Measurements from ENCODE around the gene MAB21L4. TPM values are rescaled to one million over a fixed set of nuclear protein-coding genes. Genes with fewer than 3 reads are reported as not detected.

Gene MAB21L4
- total RNA-seq, 4 donors from 2014 or later: 41.3 to 121 (median 69.1) TPM

GRCh38 chr2:240917684-240918257, 21.8 kb upstream of the MAB21L4 start:
- DNase-seq (ENCODE audit: low spot score in 2 of 2): peak in 1 of 2 donors; percentile 87
- no peak overlapping the region for H3K4me3 ChIP-seq (ENCODE audit: low read depth, poor library complexity, severe bottlenecking)
- 64 to 70% methylated on average over 7 to 9 of the region's 10 CpGs for WGBS, 2 donors
- intact Hi-C loops (cut with DNase I; ENCODE audit: low total_unique reads): no loop called here
- TF ChIP-seq POLR2A (IDR thresholded peaks at IDR 0.05) (no peak), CTCF (IDR thresholded peaks at IDR 0.05) (no peak)

GRCh38 chr2:240917009-240917683, 21.2 kb upstream of the MAB21L4 start:
- 77 to 81% methylated on average over 10 to 14 of the region's 20 CpGs for WGBS, 2 donors
- TF ChIP-seq POLR2A (IDR thresholded peaks at IDR 0.05) (no peak), CTCF (IDR thresholded peaks at IDR 0.05) (no peak)
- DNase-seq (ENCODE audit: low spot score in 2 of 2): peak in 1 of 2 donors; percentile 85
- H3K4me3 ChIP-seq (ENCODE audit: low read depth, poor library complexity, severe bottlenecking): no peak overlapping the region
- intact Hi-C loops (cut with DNase I; ENCODE audit: low total_unique reads): no loop called here

GRCh38 chr2:240916571-240917008, 20.6 kb upstream of the MAB21L4 start:
- H3K4me3 ChIP-seq (ENCODE audit: low read depth, poor library complexity, severe bottlenecking): no peak overlapping the region
- 4% methylated on average over 20 of the region's 24 CpGs for WGBS, 2 donors
- peak; percentile 54 to 95 for DNase-seq (ENCODE audit: low spot score in 2 of 2)
- intact Hi-C loops (cut with DNase I; ENCODE audit: low total_unique reads): no loop called here
- TF ChIP-seq CTCF (IDR thresholded peaks at IDR 0.05) (no peak), POLR2A (IDR thresholded peaks at IDR 0.05) (no peak)

GRCh38 chr2:240915526-240916341, 19.8 kb upstream of the MAB21L4 start:
- DNase-seq (ENCODE audit: low spot score in 2 of 2): peak in 1 of 2 donors; percentile 82
- no peak for TF ChIP-seq POLR2A (IDR thresholded peaks at IDR 0.05)
- TF ChIP-seq CTCF (IDR thresholded peaks at IDR 0.05): no peak
- intact Hi-C loops (cut with DNase I; ENCODE audit: low total_unique reads): no loop called here
- 45 to 46% methylated on average over 28 to 34 of the region's 34 CpGs for WGBS, 2 donors
- no peak overlapping the region for H3K4me3 ChIP-seq (ENCODE audit: low read depth, poor library complexity, severe bottlenecking)

GRCh38 chr2:240914645-240915525, 18.9 kb upstream of the MAB21L4 start:
- H3K4me3 ChIP-seq (ENCODE audit: low read depth, poor library complexity, severe bottlenecking): no peak overlapping the region
- intact Hi-C loops (cut with DNase I; ENCODE audit: low total_unique reads): no loop called here
- DNase-seq (ENCODE audit: low spot score in 2 of 2): no peak
- 62 to 72% methylated on average over 12 to 20 of the region's 25 CpGs for WGBS, 2 donors
- no peak for TF ChIP-seq CTCF (IDR thresholded peaks at IDR 0.05)
- no peak for TF ChIP-seq POLR2A (IDR thresholded peaks at IDR 0.05)

Data from lower leg skin (tissue), 4 donors.